Stimulated activated CD4-positive, alpha-beta T cell treated with anti-CD3 and anti-CD28 coated beads, Interleukin-15, amount 100 ng/mL, for 48 hours (primary cell): ENCODE results near the gene RGS12.

Experiments used
- DNase-seq, 2 donors: peaks; one replicate each; pipeline ENCODE4 v3.0.0-alpha.2; 2020; ENCODE audit warnings: low read depth in 2 of 2

The RGS12 gene

DNA sequence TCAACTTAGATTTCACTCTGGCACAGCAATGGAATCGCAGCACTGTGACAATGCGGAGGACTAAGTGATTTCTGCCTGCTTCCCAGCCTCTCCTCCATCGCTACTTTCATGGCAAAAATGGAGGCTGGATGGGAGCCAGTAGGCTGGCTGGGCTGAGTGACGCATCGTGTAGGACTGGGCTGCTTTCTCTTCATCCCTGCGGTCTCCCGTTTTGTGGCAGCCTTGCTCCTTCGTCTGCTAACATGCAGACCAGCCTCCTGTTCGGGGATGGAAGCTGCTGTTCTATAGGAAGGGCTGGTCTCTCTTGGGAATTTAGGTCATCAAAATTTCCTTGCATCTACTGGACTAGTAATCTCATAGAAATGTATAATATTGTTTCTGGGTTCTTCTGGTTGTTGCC is 15.8 kb upstream of the RGS12 start:
- no peak for DNase-seq

- DNase-seq, result no peak
Measured at GRCh38 chr4:3280466-3280865, 12.4 kb upstream of the RGS12 start.

DNA sequence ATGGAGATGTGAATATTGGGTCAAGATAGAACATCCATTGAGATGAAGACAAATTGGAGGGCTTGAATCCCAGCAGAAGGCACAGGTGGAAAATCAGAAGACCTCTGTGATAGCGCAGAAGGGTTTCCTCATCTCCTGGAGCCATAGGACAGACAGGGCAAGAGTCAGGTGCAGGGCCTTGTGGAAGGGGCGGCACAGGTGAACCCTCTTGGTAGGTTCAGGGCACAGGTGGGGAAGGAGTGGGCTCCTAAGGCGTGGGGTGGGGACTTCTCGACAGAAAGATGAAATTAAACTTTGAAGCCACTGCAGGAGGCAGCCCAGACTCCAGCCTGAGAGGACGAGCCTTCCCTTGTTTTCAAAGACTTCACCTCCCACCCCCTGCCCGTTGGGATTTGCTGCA is 9.3 kb upstream of the RGS12 start:
- no peak for DNase-seq

GRCh38 chr4:3283916-3284315 is 8.9 kb upstream of the RGS12 start:
- DNase-seq, result no peak

- no peak for DNase-seq
Measured at GRCh38 chr4:3284734-3285557, 7.9 kb upstream of the RGS12 start.

- DNase-seq, result no peak
Measured at GRCh38 chr4:3285558-3286334, 7.1 kb upstream of the RGS12 start.

DNA sequence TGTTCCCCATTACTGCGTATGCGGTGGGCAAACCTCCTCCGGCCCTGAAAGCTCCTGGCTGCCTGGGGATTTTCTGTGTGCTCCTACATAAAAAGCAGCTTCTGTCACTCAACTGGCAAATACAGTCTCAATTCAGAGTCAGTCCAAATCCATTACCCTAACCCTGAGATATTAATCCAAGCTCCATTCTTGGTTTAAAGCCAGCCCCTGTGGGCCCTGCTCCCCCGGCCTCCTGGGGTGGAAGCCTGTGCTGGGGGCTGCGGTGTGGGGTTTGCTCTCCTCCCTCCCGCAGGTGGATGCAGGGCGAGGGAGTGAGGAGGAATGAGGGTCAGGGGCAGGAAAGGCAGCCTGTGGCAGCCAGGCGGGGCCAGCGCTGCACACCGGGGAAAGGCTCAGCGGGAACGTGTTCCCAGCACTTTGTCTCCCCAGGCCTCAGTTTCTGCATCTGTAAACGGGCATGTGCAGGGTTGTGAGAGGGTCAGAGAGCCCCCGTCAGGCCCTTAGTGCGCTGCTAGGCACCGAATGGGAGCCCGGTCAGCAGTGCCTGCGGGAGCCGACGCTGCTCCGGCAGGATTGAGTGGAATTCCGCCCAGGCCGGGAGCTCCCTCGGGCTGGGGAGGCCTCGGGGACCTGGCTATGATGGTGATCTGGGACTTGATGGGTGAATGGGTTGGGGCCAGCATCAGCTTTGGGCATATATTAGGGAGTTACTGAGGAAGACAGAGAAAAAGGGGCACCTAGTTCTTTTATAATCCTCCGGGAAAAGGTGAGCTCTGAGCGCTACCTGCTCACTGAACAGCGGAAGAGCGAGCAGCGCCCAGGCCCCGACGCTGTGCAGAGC is 6.3 kb upstream of the RGS12 start:
- no peak for DNase-seq

GRCh38 chr4:3287271-3287971 is 5.4 kb upstream of the RGS12 start:
- DNase-seq, result no peak

GRCh38 chr4:3287972-3288570 is 4.8 kb upstream of the RGS12 start:
- no peak for DNase-seq

- DNase-seq, result no peak
Measured at GRCh38 chr4:3288571-3289094, 4.2 kb upstream of the RGS12 start.

DNA sequence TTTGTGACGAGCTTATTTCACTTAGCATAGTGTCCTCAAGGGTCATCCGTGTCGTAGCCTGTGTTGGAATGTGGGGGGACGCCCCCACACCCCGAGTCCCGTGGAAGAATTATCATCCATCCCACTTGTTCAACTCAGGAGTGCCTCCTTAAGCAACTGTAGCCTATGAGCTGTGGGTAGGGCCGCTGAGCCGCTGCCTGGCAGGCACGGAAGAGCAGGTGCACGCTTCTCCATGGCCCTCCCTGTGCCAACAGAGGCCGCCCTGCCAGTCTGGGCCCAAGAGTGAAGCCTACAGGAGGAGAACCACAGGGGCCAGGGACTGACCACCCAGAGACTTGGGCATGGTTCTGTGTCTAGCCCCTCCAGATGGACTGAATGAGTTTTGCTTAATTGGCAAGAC is 2.3 kb upstream of the RGS12 start:
- no peak for DNase-seq

GRCh38 chr4:3290889-3291321 is 1.9 kb upstream of the RGS12 start:
- no peak for DNase-seq

DNA sequence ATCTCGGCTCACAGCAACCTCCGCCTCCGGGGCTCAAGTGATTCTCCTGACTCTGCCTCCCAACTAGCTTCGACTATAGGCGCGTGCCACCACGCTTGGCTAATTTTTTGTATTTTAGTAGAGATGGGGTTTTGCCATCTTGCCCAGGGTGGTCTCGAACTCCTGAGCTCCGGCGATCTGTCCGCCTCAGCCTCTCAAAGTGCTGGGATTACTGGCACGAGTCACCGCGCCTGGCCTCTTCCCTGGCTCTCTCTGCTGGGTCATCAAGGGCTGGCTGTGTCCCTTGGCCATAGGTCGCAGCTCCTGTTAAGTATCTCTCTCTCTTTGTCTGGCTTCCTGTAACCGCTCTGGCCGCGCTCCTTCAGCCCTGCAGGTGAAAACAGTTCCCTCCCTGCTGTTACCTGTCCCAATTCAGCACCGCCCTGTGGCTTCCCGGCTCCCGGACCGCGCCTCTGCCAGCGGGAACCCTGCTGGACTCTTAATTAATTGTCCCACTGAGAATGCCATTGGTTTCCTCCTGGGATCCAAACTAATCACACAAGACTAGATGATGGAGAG is 1.3 kb upstream of the RGS12 start:
- DNase-seq, result no peak

GRCh38 chr4:3291969-3292570 is 751 bp upstream of the RGS12 start:
- no peak for DNase-seq

GRCh38 chr4:3293401-3294391 is 875 bp downstream of the RGS12 start:
- no peak for DNase-seq

- no peak for DNase-seq
Measured at GRCh38 chr4:3294401-3295241, 1.8 kb downstream of the RGS12 start.

- no peak for DNase-seq
Measured at GRCh38 chr4:3295837-3296624, 3.2 kb downstream of the RGS12 start.
